ENCODE data around the gene BUB3.

Gene BUB3

GRCh38 chr10:123154092-123154710, at the start of gene BUB3:
Gene BUB3 (plus strand): TSS chr10:123154402. CDS start chr10:123154918, 516 bp downstream.
- H3K4me3 ChIP-seq (ENCODE audit: low read depth, low read length): peak within 1 kb of the TSS; percentile 87

GRCh38 chr10:123109466-123109865, 44.7 kb upstream of the BUB3 start:
- no peak overlapping the region for H3K4me3 ChIP-seq (ENCODE audit: low read depth, low read length)

GRCh38 chr10:123117644-123118417, 36.4 kb upstream of the BUB3 start:
- no peak overlapping the region for H3K4me3 ChIP-seq (ENCODE audit: low read depth, low read length)

- H3K4me3 ChIP-seq (ENCODE audit: low read depth, low read length): no peak overlapping the region
Observed at GRCh38 chr10:123119081-123119480, 35.1 kb upstream of the BUB3 start.

GRCh38 chr10:123126246-123126645, 28.0 kb upstream of the BUB3 start:
- no peak overlapping the region for H3K4me3 ChIP-seq (ENCODE audit: low read depth, low read length)

DNA sequence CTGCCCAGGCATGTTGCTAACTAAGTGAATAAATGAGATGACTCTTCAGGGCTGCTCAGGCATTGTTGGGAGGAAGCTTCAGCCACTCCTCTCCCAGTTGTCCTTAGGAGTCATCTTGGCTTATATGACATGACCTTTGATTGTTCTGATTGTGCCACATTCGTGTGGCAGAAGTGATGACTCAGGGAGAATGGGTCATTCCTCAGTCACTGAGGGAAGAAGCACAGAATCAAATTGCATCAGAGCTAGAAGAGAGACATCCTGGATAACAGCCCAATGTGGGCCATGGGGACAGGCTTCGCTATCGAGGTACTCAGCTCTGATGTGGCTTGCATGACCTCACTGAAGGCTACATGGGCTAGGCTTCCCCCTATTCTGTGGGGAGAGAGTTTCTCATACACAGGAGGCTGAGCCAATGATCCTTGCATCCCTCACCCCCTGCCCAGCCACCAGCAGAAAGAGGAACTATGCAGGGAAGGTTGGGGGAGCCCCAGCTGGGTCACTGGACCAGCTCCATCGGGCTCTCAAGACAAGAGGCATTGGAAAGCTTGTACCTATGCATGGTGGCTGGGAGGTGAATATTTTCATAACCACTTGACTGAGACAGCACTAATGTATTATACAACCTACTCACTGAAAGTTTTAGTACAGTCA, 24.5 kb upstream of the BUB3 start:
- no peak overlapping the region for H3K4me3 ChIP-seq (ENCODE audit: low read depth, low read length)

- peak overlapping the region; percentile 25 for H3K4me3 ChIP-seq (ENCODE audit: low read depth, low read length)
Observed at GRCh38 chr10:123132576-123133477, 21.4 kb upstream of the BUB3 start.

DNA sequence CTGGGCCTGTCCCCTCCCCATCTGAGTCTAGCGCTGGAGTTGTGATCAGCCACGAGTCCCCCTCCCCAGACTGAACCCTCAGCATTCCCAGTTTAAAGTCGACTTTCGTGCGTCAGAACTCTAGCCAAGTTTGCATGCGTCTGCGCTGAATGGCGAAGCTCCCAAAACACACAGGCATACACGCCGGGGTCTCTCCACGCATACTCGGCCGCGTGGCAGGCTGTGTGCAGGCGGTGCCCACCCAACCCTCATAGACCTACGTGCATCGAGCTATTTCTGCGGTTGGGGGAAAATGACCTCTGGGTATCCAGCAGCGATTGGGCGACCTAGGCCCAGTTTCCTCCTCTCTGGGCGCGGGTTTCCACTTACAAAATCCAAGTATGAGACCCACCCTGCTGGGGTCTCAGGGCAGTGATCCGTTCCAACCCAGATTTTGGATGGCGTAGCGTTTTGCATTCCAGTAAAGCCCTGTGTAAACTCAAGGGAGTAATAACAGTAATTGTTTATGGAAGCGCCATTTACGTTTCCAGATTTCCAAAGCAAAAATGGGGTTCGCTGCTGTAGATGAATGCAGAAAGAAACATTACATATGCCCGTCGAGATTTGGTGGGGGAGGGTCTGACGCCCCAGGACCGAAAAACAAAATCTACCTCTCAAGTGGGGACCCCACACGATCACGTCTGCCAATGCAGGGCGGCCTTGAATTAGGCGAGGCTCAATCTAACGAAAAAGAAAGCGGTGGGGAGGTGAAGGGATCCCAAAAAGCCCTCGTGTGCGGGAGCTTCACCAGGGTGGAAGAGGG, 20.5 kb upstream of the BUB3 start:
- H3K4me3 ChIP-seq (ENCODE audit: low read depth, low read length): no peak overlapping the region

DNA sequence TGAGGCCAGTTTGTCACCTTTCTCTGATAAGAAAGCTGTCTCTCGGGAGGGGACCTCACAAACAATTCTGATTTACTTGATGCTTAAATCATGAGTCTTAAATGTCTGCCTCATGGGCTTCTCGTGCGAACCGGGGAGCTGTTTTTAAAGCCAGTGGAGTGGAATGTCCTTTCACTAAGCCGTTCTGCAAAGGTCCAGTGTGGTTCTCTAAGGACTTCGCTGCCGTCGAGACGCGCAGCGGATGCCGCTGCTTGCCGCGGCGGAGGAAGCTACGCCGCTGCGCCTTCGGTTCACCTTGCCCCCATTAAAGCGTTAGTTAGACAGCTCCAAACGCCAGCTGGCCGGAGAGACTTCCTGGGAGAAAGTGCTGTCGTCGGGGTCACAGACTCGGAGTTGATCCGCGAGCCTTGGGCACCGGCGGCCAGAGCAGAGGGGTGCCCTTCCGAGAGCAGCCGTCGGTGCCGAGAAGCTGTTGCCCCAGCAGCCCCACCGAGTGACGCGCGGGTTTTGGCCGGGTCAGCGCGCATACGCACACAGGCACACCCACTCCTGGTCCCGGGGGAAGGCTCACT, 19.8 kb upstream of the BUB3 start:
- no peak overlapping the region for H3K4me3 ChIP-seq (ENCODE audit: low read depth, low read length)

- H3K4me3 ChIP-seq (ENCODE audit: low read depth, low read length): no peak overlapping the region
Observed at GRCh38 chr10:123134915-123135414, 19.2 kb upstream of the BUB3 start.

GRCh38 chr10:123135415-123136141, 18.6 kb upstream of the BUB3 start, which contains the start of gene HMX3:
Gene HMX3 (plus strand): TSS chr10:123135970. CDS start chr10:123136051, 81 bp downstream.
- H3K4me3 ChIP-seq (ENCODE audit: low read depth, low read length): peak within 1 kb of the TSS; percentile 10

DNA sequence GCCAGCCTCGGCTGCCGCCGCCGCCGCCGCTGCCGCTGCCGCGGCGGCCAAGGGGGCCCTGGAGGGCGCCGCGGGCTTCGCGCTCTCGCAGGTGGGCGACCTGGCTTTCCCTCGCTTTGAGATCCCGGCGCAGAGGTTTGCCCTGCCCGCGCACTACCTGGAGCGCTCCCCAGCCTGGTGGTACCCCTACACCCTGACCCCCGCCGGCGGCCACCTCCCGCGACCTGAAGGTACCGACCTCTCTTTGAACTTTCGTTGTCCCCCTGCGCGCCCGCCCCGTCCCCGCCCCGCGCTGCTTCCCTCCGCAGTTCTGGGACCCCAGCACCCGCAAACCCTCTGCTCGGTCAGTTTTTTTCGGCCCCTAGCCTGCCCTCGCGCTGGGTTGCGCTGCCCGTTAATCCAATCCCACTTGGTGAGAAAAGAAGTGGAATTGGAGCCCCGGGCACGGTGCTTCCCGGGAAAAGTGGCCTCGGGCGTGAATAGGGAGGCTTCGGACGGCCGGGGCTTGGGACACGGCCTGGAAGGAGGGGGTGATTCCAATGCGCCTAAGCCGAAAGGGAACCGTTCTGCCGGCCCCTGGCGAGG, 17.9 kb upstream of the BUB3 start:
- no peak overlapping the region for H3K4me3 ChIP-seq (ENCODE audit: low read depth, low read length)

DNA sequence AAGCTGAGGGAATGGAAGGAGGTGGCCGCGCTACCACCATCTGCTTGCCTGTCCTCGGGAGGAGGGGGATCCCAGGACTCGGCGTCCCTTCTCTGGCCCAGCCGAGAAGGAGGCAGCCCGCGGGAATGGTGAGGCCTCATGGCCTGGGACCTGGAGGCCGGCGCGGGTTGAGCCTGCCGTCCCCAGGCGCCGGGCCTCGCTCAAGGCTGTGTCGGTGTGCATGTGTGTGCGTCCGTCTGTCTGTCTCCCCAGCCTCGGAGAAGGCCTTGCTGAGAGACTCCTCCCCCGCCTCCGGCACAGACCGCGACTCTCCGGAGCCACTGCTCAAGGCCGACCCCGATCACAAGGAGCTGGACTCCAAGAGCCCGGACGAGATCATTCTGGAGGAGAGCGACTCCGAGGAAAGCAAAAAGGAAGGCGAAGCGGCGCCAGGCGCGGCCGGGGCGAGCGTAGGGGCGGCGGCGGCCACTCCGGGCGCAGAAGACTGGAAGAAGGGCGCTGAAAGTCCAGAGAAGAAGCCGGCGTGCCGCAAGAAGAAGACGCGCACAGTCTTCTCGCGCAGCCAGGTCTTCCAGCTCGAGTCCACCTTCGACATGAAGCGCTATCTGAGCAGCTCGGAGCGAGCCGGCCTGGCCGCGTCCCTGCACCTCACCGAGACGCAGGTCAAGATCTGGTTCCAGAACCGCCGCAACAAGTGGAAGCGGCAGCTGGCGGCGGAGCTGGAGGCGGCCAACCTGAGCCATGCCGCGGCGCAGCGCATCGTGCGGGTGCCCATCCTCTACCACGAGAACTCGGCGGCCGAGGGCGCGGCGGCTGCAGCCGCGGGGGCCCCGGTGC, 17.2 kb upstream of the BUB3 start:
- H3K4me3 ChIP-seq (ENCODE audit: low read depth, low read length): peak overlapping the region; percentile 13

- no peak overlapping the region for H3K4me3 ChIP-seq (ENCODE audit: low read depth, low read length)
Observed at GRCh38 chr10:123139165-123139520, 15.1 kb upstream of the BUB3 start.

GRCh38 chr10:123139521-123140163, 14.6 kb upstream of the BUB3 start:
- no peak overlapping the region for H3K4me3 ChIP-seq (ENCODE audit: low read depth, low read length)

DNA sequence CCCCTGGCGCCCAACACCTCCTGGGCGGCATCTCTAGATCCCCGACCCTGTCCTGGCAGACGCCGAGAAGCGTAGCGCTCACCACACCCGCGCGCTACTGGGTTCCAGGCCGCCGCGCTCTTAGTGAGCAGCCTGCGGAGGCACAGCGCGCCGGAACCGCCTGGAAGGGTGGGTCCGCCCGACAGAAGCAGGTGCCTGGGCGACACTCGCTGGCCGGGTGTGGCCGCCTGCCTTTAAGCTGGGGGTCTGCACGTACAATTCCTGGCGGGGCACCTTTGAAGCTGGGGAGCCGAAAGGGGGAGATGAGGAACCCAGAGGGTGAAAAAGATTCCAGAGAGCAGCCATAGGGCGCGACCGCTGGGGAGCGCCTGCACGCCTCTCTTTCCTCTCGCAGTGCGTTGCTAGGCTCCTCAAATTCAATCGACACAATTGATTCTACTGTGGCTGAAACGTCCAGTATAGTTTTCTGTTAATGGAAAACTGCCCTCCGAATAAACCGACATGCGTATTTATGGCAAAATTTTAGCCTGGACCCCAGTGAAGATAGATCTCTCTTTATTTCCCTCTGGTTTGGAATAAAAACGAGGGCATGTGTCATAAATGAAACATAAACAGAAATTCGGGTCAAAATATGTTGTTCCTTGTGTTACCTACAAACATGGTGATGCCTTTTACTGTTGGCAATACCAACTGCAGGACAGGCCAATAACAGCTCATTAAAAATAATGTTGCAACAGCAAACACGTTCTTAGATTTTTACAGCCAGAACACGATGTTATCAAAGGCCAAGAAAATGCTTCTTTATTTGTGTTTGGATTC, 13.8 kb upstream of the BUB3 start:
- no peak overlapping the region for H3K4me3 ChIP-seq (ENCODE audit: low read depth, low read length)

Data from iPS-11a (cell line).